ENCODE data around the gene PLXNB2.

GRCh38 chr22:50310031-50310722, 2.7 kb upstream of the PLXNB2 start:
- TF ChIP-seq CTCF (IDR thresholded peaks at IDR 0.05) (no peak), POLR2A (IDR thresholded peaks at IDR 0.05) (no peak)

Data from lower leg skin (tissue), 3 donors.